ENCODE measurements around the gene LAMA5.

LAMA5 gene

DNA sequence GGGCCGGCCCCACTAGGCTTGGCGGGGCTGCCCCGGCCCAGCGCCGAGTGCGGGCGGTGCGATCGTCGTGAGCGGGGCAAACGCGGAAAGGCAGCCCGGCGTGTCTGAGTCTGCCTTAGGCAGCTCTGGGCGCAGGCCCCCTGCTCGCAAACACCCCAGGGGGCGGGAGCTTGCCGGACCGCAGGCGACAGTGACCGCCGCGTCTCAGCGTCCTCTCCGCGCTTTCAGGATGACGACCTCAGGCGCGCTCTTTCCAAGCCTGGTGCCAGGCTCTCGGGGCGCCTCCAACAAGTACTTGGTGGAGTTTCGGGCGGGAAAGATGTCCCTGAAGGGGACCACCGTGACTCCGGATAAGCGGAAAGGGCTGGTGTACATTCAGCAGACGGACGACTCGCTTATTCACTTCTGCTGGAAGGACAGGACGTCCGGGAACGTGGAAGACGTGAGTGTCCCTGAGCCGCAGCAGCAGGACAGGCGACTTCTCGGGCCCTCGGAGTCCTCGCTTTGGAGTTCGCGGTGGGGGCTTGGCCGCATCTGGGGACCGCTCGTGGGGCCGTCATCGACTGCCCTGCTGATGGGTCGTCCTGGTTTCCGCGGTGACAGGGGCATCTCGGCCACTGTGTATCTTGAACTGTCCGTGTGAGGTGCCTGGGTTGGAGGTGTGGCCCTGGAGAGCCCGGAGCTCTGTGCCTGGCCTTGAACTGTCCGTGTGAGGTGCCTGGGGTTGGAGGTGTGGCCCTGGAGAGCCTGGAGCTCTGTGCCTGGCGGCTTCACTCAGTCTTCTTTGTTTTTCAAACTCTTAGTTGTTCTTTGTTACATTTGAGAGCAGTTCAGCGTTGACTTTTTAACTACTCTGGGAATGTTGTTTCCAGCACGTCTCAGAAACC lies 63.5 kb downstream of the LAMA5 start:
- no peaks in the 10 kb centered on the region for H3K9me3 ChIP-seq (ENCODE audit: control insufficient read depth, low read length)
- peak overlapping the region; percentile 99 for H3K4me3 ChIP-seq (ENCODE audit: low read length)
- peak; percentile 59 for DNase-seq (ENCODE audit: low read depth)
- peaks cover 38% of the 10 kb centered on the region for H3K36me3 ChIP-seq (ENCODE audit: control insufficient read depth, insufficient read depth, low read length, severe bottlenecking)
- H3K9ac ChIP-seq (ENCODE audit: low read length): peak overlapping the region; percentile 97
- peaks cover 21% of the 10 kb centered on the region for H3K4me1 ChIP-seq (ENCODE audit: control insufficient read depth, insufficient read depth, low read length)
- H3K27me3 ChIP-seq (replicated peaks; ENCODE audit: control insufficient read depth, insufficient read depth, low read length): no peaks in the 10 kb centered on the region

DNA sequence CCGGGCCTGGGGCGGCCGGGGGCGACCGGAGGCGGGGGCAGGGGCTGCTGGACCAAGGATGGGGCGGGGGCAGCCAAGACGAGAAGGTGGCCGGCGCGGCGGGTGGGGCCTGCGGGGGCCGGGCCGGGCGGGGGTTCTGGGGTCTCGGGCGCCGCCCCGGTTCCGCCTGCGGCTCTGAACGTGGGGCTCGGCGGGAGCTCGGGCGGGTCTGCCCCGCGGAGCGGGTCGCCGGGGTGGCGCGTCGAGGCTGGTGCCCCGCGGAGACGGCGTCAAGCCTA lies 64.1 kb downstream of the LAMA5 start:
- DNase-seq (ENCODE audit: low read depth): no peak
- Histone ChIP-seq H3K4me3 (ENCODE audit: low read length) (peak overlapping the region; percentile 99), H3K9me3 (ENCODE audit: control insufficient read depth, low read length) (no peaks in the 10 kb centered on the region)

DNA sequence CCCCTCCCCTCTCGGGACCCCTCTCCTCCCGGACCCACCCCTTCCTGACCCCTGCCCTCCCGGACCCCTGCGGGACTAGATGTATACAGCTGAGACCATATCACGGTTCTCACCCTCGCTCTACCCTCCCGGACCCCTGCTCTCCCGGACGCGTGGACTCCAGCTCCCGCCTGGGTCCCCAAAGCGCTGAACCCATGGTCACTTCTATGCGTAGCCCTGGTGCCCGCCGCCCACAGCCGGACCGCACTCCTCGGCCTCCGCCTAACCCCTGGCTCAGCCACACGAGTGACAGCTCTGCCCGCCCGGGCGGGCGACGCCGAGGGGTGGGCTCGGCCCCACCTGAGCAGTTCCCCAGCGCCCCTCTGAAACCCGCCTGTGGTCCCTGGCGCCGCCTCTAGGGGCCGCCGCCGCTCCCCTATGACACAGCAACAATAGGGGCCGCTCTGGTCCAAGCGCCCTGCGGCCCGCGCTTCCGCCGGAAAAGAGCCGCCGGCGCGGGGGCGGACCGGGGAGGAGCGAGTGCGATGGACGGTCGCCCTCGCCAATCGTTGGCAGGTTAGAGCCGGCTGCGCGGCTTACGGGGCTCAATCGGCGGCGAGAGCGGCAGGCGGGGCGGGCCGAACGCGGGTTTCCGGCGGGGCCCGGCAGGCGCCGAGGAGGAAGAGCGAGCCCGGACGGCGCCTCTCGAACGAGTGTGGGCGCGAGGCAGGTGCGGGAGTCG lies 64.6 kb downstream of the LAMA5 start, which contains the start of gene ADRM1:
TSS of gene ADRM1 (plus strand) at position 657 of the 721 bp plus-strand sequence. CDS start 572 bp downstream, outside the sequence.
- Histone ChIP-seq H3K9me3 (ENCODE audit: control insufficient read depth, low read length) (no peaks in the 10 kb centered on the region), H3K4me1 (ENCODE audit: control insufficient read depth, insufficient read depth, low read length) (peaks cover 21% of the 10 kb centered on the region), H3K36me3 (ENCODE audit: control insufficient read depth, insufficient read depth, low read length, severe bottlenecking) (peaks cover 27% of the 10 kb centered on the region), H3K4me3 (ENCODE audit: low read length) (peak within 1 kb of the TSS; percentile 99), H3K27me3 (replicated peaks; ENCODE audit: control insufficient read depth, insufficient read depth, low read length) (no peaks in the 10 kb centered on the region), H3K9ac (ENCODE audit: low read length) (peak within 1 kb of the TSS; percentile 97)
- DNase-seq (ENCODE audit: low read depth): peak; percentile 99

More for the DNA sequence above, 64.1 kb downstream of the LAMA5 start:
- H3K27me3 ChIP-seq (replicated peaks; ENCODE audit: control insufficient read depth, insufficient read depth, low read length): no peaks in the 10 kb centered on the region
- peak overlapping the region; percentile 97 for H3K9ac ChIP-seq (ENCODE audit: low read length)
- peaks cover 32% of the 10 kb centered on the region for H3K36me3 ChIP-seq (ENCODE audit: control insufficient read depth, insufficient read depth, low read length, severe bottlenecking)
- H3K4me1 ChIP-seq (ENCODE audit: control insufficient read depth, insufficient read depth, low read length): peaks cover 21% of the 10 kb centered on the region

DNA sequence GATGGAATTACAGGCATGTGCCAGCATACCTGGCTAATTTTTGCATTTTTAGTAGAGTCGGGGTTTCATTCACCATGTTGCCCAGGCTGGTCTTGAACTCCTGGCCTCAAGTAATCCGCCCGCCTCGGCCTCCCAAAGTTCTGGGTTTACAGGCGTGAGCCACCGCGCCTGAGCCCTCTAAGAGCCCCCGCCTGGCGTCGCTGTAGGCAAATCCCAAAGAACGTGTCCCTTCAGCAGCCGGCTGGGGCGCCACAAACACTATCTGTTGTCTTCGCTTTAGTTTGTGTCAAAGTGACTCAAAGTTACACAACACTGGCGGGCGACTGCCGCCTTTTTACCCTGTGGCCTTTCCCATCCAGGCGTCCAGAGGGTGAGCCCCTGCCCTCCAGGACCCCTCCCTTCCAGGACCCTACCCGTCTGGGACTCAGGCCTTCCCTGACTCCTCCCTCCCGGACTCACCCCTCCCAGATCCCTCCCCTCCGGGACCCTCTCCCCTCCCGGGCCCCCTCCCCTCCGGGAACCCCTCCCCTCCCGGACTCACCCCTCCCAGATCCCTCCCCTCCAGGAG lies 65.3 kb downstream of the LAMA5 start:
- Histone ChIP-seq H3K4me3 (ENCODE audit: low read length) (peak overlapping the region; percentile 99), H3K4me1 (ENCODE audit: control insufficient read depth, insufficient read depth, low read length) (peaks cover 21% of the 10 kb centered on the region), H3K9me3 (ENCODE audit: control insufficient read depth, low read length) (no peaks in the 10 kb centered on the region), H3K27me3 (replicated peaks; ENCODE audit: control insufficient read depth, insufficient read depth, low read length) (no peaks in the 10 kb centered on the region), H3K9ac (ENCODE audit: low read length) (peak overlapping the region; percentile 91), H3K36me3 (ENCODE audit: control insufficient read depth, insufficient read depth, low read length, severe bottlenecking) (peaks cover 20% of the 10 kb centered on the region)
- peak; percentile 97 for DNase-seq (ENCODE audit: low read depth)

DNA sequence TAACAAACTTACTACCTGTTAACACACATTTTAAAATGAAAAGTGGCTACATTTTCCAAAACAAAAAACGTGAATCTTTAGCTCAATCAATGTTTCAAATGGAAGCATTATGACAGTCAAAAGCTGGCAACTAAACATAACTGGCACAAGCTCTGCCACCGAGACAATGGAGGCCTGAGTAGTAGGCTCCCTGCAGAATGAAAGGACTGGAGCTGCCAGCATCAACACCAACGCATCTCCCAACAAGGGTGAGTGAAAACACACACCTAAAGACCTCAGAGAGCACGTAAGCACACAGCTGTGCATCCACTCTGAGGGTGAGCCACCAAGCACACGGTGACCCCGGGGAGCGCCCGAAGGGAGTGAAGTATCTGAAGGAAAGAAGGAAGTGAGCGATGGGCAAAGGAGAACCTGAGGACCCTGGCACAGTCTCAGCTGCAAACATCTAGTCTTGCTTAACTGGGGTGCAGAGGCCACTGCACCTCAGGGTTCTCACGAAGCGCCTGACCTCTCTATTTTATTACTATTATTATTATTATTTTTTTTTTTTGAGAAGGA lies 65.9 kb downstream of the LAMA5 start:
- H3K4me3 ChIP-seq (ENCODE audit: low read length): no peak overlapping the region

DNA sequence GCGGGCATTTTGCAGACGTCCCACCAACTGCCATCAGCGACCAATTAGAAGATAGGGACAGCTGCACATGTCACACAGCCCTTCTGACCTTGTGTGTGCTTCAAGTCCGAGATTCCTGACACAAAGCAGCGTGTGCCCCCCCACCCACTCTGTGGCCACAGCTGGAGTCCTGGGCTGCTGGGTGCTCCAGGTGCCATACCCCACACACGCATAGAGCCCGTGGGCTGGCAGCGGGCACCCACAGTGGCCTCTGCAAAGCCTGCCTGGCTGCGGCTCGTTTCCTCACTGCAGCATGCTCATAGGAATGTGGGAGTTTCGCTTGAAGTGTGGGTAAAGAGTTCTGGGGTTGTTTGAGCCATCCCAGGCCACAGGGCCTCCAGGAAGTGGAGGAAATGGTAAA lies 66.8 kb downstream of the LAMA5 start:
- H3K9ac ChIP-seq (ENCODE audit: low read length): no peak overlapping the region
- no peak for DNase-seq (ENCODE audit: low read depth)
- peaks cover 13% of the 10 kb centered on the region for H3K4me1 ChIP-seq (ENCODE audit: control insufficient read depth, insufficient read depth, low read length)
- H3K4me3 ChIP-seq (ENCODE audit: low read length): no peak overlapping the region
- H3K27me3 ChIP-seq (replicated peaks; ENCODE audit: control insufficient read depth, insufficient read depth, low read length): no peaks in the 10 kb centered on the region
- peaks cover 16% of the 10 kb centered on the region for H3K36me3 ChIP-seq (ENCODE audit: control insufficient read depth, insufficient read depth, low read length, severe bottlenecking)
- H3K9me3 ChIP-seq (ENCODE audit: control insufficient read depth, low read length): no peaks in the 10 kb centered on the region

More for the DNA sequence above, 65.9 kb downstream of the LAMA5 start:
- H3K36me3 ChIP-seq (ENCODE audit: control insufficient read depth, insufficient read depth, low read length, severe bottlenecking): peaks cover 17% of the 10 kb centered on the region
- H3K4me1 ChIP-seq (ENCODE audit: control insufficient read depth, insufficient read depth, low read length): peaks cover 21% of the 10 kb centered on the region
- no peak for DNase-seq (ENCODE audit: low read depth)
- no peaks in the 10 kb centered on the region for H3K9me3 ChIP-seq (ENCODE audit: control insufficient read depth, low read length)
- H3K27me3 ChIP-seq (replicated peaks; ENCODE audit: control insufficient read depth, insufficient read depth, low read length): no peaks in the 10 kb centered on the region
- no peak overlapping the region for H3K9ac ChIP-seq (ENCODE audit: low read length)

DNA sequence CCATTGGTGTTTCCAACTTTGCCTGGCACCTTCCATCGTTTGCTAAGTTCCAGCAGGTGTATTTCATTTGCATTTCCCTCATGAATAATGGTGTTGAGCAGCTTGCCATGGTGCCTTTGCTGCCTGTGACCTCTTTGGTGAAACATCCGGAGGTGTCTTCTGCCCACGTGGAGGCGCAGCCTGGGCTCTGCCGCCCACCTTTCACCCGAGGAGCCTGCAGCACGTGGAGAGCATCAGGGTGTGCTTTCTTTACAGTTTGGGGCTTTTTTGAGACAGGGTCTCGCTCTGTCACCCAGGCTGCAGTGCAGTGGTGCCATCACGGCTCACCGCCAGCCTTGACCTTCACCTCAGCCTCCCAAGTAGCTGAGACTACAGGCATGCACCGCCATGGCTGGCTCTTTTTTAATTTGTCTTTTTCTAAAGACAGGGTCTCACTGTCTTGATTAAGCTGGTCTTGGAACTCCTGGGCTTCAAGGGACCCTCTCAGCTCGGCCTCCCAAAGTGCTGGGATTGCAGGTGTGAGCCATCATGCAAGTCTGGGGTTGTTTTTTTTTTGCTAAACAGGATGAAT lies 67.4 kb downstream of the LAMA5 start:
- no peak for DNase-seq (ENCODE audit: low read depth)
- Histone ChIP-seq H3K27me3 (replicated peaks; ENCODE audit: control insufficient read depth, insufficient read depth, low read length) (no peaks in the 10 kb centered on the region), H3K9me3 (ENCODE audit: control insufficient read depth, low read length) (no peaks in the 10 kb centered on the region), H3K4me3 (ENCODE audit: low read length) (no peak overlapping the region), H3K4me1 (ENCODE audit: control insufficient read depth, insufficient read depth, low read length) (peaks cover 8% of the 10 kb centered on the region), H3K9ac (ENCODE audit: low read length) (no peak overlapping the region), H3K36me3 (ENCODE audit: control insufficient read depth, insufficient read depth, low read length, severe bottlenecking) (peaks cover 15% of the 10 kb centered on the region)

DNA sequence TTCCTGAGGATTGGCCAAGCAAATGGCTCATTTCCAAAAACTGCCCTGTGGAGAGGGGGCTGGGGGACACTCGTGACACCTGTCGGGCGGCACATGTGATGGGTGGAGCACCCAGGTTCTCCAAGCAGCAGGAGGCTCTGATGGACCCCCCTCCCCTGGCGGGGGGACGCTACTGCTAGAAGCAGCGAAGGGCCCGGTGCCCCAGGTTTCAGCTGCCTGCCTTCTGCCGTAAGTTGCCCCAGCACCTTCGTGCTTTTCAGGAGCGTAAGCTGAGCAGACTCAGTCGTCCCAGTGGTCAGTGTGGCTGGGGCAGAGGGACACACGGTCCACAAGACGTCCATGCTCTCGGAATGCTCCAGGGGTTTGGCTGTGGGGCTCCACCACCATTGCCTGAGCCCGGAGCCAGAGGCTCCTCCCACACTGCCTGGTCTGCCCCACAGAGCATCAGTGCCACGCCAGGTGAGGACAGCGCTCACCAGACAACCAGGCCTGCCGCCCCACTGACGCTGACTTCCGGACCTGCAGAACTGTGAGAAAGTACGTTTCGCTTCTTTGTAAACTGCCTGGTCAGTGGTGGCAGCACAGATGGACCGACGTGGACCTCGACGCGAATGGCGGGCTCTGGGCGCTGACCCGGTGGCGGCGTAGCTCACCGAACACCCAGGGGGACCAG lies 68.4 kb downstream of the LAMA5 start:
- Histone ChIP-seq H3K9me3 (ENCODE audit: control insufficient read depth, low read length) (no peaks in the 10 kb centered on the region), H3K36me3 (ENCODE audit: control insufficient read depth, insufficient read depth, low read length, severe bottlenecking) (peaks cover 24% of the 10 kb centered on the region), H3K9ac (ENCODE audit: low read length) (no peak overlapping the region), H3K4me1 (ENCODE audit: control insufficient read depth, insufficient read depth, low read length) (no peaks in the 10 kb centered on the region), H3K27me3 (replicated peaks; ENCODE audit: control insufficient read depth, insufficient read depth, low read length) (no peaks in the 10 kb centered on the region), H3K4me3 (ENCODE audit: low read length) (no peak overlapping the region)
- DNase-seq (ENCODE audit: low read depth): no peak

DNA sequence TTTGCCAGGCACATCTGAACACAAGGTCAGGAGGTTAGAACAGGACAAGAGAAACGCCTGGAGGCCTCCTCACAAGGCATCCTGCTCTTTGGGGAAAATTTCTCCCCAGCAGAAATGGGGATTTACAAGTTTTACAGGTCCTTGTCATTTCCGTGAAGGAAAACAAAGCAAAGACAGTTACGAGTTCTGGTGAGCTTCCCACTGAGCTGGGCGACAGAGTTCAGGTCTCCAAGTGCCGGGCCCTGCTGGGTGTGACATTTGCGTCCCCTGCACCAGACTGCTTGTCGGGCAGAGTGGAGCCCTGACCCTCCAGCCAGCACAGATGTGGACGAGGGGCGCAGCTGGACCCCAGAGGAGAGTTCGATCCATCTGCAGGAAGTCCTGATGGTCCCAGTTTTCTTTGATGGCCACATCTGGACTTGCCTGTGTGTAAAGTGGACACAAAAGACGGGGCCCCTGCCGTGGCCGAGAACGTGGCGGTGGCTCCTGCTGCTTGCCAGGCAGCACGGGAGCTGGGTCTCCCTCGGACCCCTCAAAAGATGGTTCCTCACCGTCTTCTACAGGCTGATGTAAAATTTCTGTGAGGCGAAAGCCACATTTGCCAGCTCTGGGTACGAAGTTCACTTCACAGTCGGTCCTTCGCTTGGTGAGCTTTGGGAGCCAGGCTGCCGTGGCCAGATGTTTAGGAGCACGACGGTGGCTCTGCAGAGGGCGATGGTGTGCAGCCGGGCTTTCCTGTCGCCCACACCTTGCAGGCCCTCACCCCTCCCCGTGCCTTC lies 69.5 kb downstream of the LAMA5 start:
- no peak overlapping the region for H3K4me3 ChIP-seq (ENCODE audit: low read length)
- no peaks in the 10 kb centered on the region for H3K4me1 ChIP-seq (ENCODE audit: control insufficient read depth, insufficient read depth, low read length)
- no peaks in the 10 kb centered on the region for H3K27me3 ChIP-seq (replicated peaks; ENCODE audit: control insufficient read depth, insufficient read depth, low read length)
- DNase-seq (ENCODE audit: low read depth): no peak
- peaks cover 30% of the 10 kb centered on the region for H3K36me3 ChIP-seq (ENCODE audit: control insufficient read depth, insufficient read depth, low read length, severe bottlenecking)
- H3K9me3 ChIP-seq (ENCODE audit: control insufficient read depth, low read length): no peaks in the 10 kb centered on the region
- H3K9ac ChIP-seq (ENCODE audit: low read length): no peak overlapping the region
